K562 (cell line): Measurements from ENCODE around the gene TCFL5. TPM values are rescaled to one million over a fixed set of nuclear protein-coding genes. Genes with fewer than 3 reads are reported as not detected.

Source experiments
- ATAC-seq: fragments of 200-7000 bp; cut with Tn5 transposase; 3 replicates; pipeline ENCODE4 v1.9.1; 2020; ENCODE audit warnings: moderate library complexity
- BruUV-seq: library from RNA; stranded (reverse); fragments of 400-500 nt; replicated peaks from 2 replicates; lab custom pipeline; 2021; lab: Mats Ljungman, UMichigan
- CTCF ChIA-PET: fragments of 300-600 bp; formaldehyde crosslinking; extraction: SDS; loops from one replicate; lab custom pipeline; 2021; ENCODE audit warnings: low intra/inter-chr PET ratio; lab: Yijun Ruan, JAX
- POLR2A ChIA-PET: fragments of 300-600, 350-650 bp; sonication (Branson Sonifier 250); formaldehyde crosslinking; extraction: SDS; loops from one replicate; lab custom pipeline; 2021; ENCODE audit warnings: antibody characterized with exemption, inconsistent platforms; lab: Yijun Ruan, JAX
- DNase-seq, 4 experiments: peaks; one replicate each; pipeline versions ENCODE4 v3.0.0 to v3.0.0-alpha.2; 2011 to 2018; ENCODE audit warnings: low spot score in 3 of 4, mixed read lengths in 3 of 4; ENCODE audit errors: extremely low read depth in 1 of 4
- FAIRE-seq: peaks from 2 replicates; lab custom pipeline; 2011; peaks lifted over from hg19 to GRCh38; lab: Jason Lieb, UNC
- H2AFZ ChIP-seq: 2 replicates; pipeline ENCODE4 v1.6.0; 2011; ENCODE audit warnings: low read depth, low read length, control low read depth, inconsistent platforms
- H3K27ac ChIP-seq: fragments of 200-600 bp; 3 replicates; pipeline ENCODE4 v1.8.0; 2011; ENCODE audit warnings: low read depth, mild to moderate bottlenecking, control low read depth, inconsistent platforms, low read length, moderate library complexity, mixed read lengths; ENCODE audit errors: extremely low read depth
- H3K27me3 ChIP-seq, 2 experiments: fragments of 300-600 bp in 1 of 2; 2 replicates in 1 of 2; 3 replicates in 1 of 2; pipeline versions ENCODE4 v1.6.0 to v1.8.0; 2011; ENCODE audit warnings: inconsistent platforms in 2 of 2, low read length in 2 of 2, mild to moderate bottlenecking in 1 of 2, mixed read lengths in 1 of 2, moderate library complexity in 1 of 2; ENCODE audit not compliant: control insufficient read depth in 2 of 2, insufficient read depth in 2 of 2
- H3K36me3 ChIP-seq: fragments of 300-600 bp; 3 replicates; pipeline ENCODE4 v1.8.0; 2011; ENCODE audit warnings: mild to moderate bottlenecking, low read length, inconsistent platforms; ENCODE audit not compliant: control insufficient read depth, insufficient read depth
- H3K4me1 ChIP-seq, 2 experiments: fragments of 200-600 bp in 1 of 2; replicated peaks in 1 of 2; 2 replicates in 1 of 2; 3 replicates in 1 of 2; pipeline versions ENCODE4 v1.5.1 to v1.8.0; 2011; ENCODE audit warnings: inconsistent platforms in 2 of 2, low read length in 2 of 2, mild to moderate bottlenecking in 1 of 2, mixed read lengths in 1 of 2, moderate library complexity in 1 of 2; ENCODE audit not compliant: control insufficient read depth in 2 of 2, insufficient read depth in 2 of 2
- H3K4me2 ChIP-seq: 2 replicates; pipeline ENCODE4 v1.6.1; 2011; ENCODE audit warnings: low read length, control low read depth, inconsistent platforms, mixed read lengths; ENCODE audit not compliant: insufficient read depth
- H3K4me3 ChIP-seq: fragments of 200-600 bp; sonication (generic), shearing (Covaris generic); 2 replicates; pipeline ENCODE4 v1.5.1; 2016; ENCODE audit warnings: control low read depth, inconsistent platforms
- H3K79me2 ChIP-seq: fragments of 200-600 bp; 3 replicates; pipeline ENCODE4 v1.8.0; 2011; ENCODE audit warnings: low read length, inconsistent platforms; ENCODE audit not compliant: control insufficient read depth, insufficient read depth
- H3K9ac ChIP-seq, 2 experiments: 2 replicates each; pipeline versions ENCODE4 v1.6.0 to v1.6.1; 2011; ENCODE audit warnings: low read depth in 2 of 2, low read length in 2 of 2, control low read depth in 1 of 2, inconsistent platforms in 1 of 2, mild to moderate bottlenecking in 1 of 2, mixed read lengths in 1 of 2; ENCODE audit not compliant: insufficient read depth in 1 of 2
- H3K9me1 ChIP-seq: one replicate; pipeline ENCODE4 v1.6.0; 2011; ENCODE audit warnings: inconsistent platforms, mild to moderate bottlenecking, low read length, moderate library complexity; ENCODE audit not compliant: control insufficient read depth, insufficient read depth
- H3K9me3 ChIP-seq: replicated peaks from 2 replicates; pipeline ENCODE4 v1.5.1; 2011; ENCODE audit warnings: low read depth, low read length, inconsistent platforms; ENCODE audit not compliant: control insufficient read depth, insufficient read depth
- H4K20me1 ChIP-seq: replicated peaks from 2 replicates; pipeline ENCODE4 v1.6.1; 2011; ENCODE audit warnings: low read length, inconsistent platforms, mixed read lengths; ENCODE audit not compliant: control insufficient read depth, insufficient read depth
- ARID2 ChIP-seq: fragments of 450-650 bp; IDR thresholded peaks from 2 replicates; pipeline ENCODE4 v1.6.1; 2017; ENCODE audit warnings: antibody characterized with exemption, mild to moderate bottlenecking
- ASH1L ChIP-seq: fragments of 450-650 bp; IDR thresholded peaks from 2 replicates; pipeline ENCODE4 v1.6.1; 2018; ENCODE audit warnings: borderline replicate concordance, mild to moderate bottlenecking, low read depth; ENCODE audit not compliant: partially characterized antibody
- HNRNPL ChIP-seq: fragments of 200-400 bp; formaldehyde crosslinking; IDR thresholded peaks from 2 replicates; pipeline ENCODE4 v1.6.1; 2017; ENCODE audit warnings: low read depth, mild to moderate bottlenecking, low read length
- MTA1 ChIP-seq: fragments of 450-650 bp; IDR thresholded peaks from 2 replicates; pipeline ENCODE4 v1.6.1; 2017; ENCODE audit warnings: borderline replicate concordance
- NFIC ChIP-seq: fragments of 450-650 bp; IDR thresholded peaks from 2 replicates; pipeline ENCODE4 v1.6.1; 2017; ENCODE audit warnings: mild to moderate bottlenecking, inconsistent platforms
- POLR2G ChIP-seq: fragments of 200-400 bp; formaldehyde crosslinking; IDR thresholded peaks from 2 replicates; pipeline ENCODE4 v1.6.1; 2017; ENCODE audit warnings: low read depth, mild to moderate bottlenecking, antibody characterized with exemption, low read length, moderate library complexity
- RHOXF2B ChIP-seq: fragments of 250-450 bp; sonication (Bioruptor Pico); conservative IDR thresholded peaks from 2 replicates; pipeline ENCODE4 v1.5.1; 2021
- RNF219 ChIP-seq: fragments of 250-450 bp; sonication (Bioruptor Pico); IDR thresholded peaks from 2 replicates; pipeline ENCODE4 v1.5.0; 2022; ENCODE audit warnings: mild to moderate bottlenecking
- ZBTB7A ChIP-seq: IDR thresholded peaks from 2 replicates; pipeline ENCODE4 v1.6.1; 2011; ENCODE audit warnings: low read depth, mild to moderate bottlenecking, low read length, moderate library complexity, borderline replicate concordance; ENCODE audit not compliant: control insufficient read depth
- ZNF184 ChIP-seq: sonication (generic); formaldehyde crosslinking; IDR thresholded peaks from 2 replicates; pipeline ENCODE4 v1.5.0; 2020; ENCODE audit warnings: missing genetic modification reagents
- WGBS: fragments of 100-300 bp; shearing (Covaris generic); methylation state at CpG from one replicate; pipeline ENCODE4 v1.1.6; 2016; ENCODE audit warnings: low coverage, mixed read lengths; ENCODE audit not compliant: insufficient coverage; ENCODE audit errors: missing lambda C conversion rate; 5-methylcytosine and 5-hydroxymethylcytosine counted together
- in situ Hi-C: fragments of 300-500 bp; cut with MboI; formaldehyde crosslinking; loops from 4 replicates; pipeline ENCODE4 v1.15.0; 2018; ENCODE audit warnings: inconsistent platforms, mixed read lengths
- intact Hi-C: fragments of 100-400 bp; cut with micrococcal nuclease; formaldehyde crosslinking; loops from 2 replicates; pipeline ENCODE4 v1.14.2; 2022
- polyA plus RNA-seq, 8 experiments: library from polyadenylated mRNA; depleted of rRNA in 4 of 8; stranded (reverse) in 5 of 8; unstranded in 3 of 8; fragments of >200 nt; fragmentation: Nextera tagmentation in 2 of 8; fragmentation: Illumina TruSeq in 1 of 8; extraction: Ambion mirVana in 2 of 8; extraction: Trizol in 1 of 8; gene quantifications; 2 replicates each; pipeline versions ENCODE4 v1.2.1 to v1.2.3, GENCODE V29; 2011 to 2014; ENCODE audit warnings: inconsistent platforms in 1 of 8, missing spikeins in 1 of 8
- total RNA-seq, 7 experiments: library from RNA; depleted of rRNA in 6 of 7; stranded (reverse); fragments of >200 nt in 6 of 7; fragmentation: Illumina TruSeq in 2 of 7; extraction: Trizol in 2 of 7; gene quantifications; 2 replicates each; pipeline versions ENCODE4 v1.2.1 to v1.2.3, GENCODE V29; 2011 to 2021; ENCODE audit warnings: low replicate concordance in 1 of 7

The TCFL5 gene
- total and polyA plus RNA-seq, 9 of the 15 experiments (the other 6 are each of a cell fraction or from before 2014, with no cell fraction given), result 1.00 to 12.6 (median 9.1) TPM

- no peak for TF ChIP-seq NFIC
- TF ChIP-seq HNRNPL, result no peak
- no peak for TF ChIP-seq ARID2
- TF ChIP-seq RNF219 (CRISPR knock-in tag), result no peak
- no peak for TF ChIP-seq RHOXF2B (CRISPR knock-in tag)
- TF ChIP-seq ASH1L, result no peak
- TF ChIP-seq ZNF184, result no peak
- TF ChIP-seq ZBTB7A, result no peak
Measured at GRCh38 chr20:62888910-62889309, 27.3 kb upstream of the TCFL5 start (continued).

- DNase-seq, result no peak
- FAIRE-seq, result no peak
- WGBS, result 95% methylated on average over 16 of the region's 16 CpGs
- TF ChIP-seq MTA1 (no peak), POLR2G (peak; percentile 15; the same call in 1 of the 2 replicates)
- Histone ChIP-seq H3K9me3 (no peaks in the 10 kb centered on the region), H4K20me1 (no peaks in the 10 kb centered on the region), H3K36me3 (peaks cover 77% of the 10 kb centered on the region), H3K27ac (no peak overlapping the region), H3K4me1 (peaks cover 0 to 14% of the 10 kb centered on the region in 2 experiments; a peak in 2 of 5 replicates), H3K79me2 (no peaks in the 10 kb centered on the region), H3K4me2 (no peak overlapping the region), H3K4me3 (no peak overlapping the region), H3K9ac (no peak overlapping the region), H3K27me3 (no peaks in the 10 kb centered on the region), H2AFZ (no peak overlapping the region), H3K9me1 (peaks cover 4% of the 10 kb centered on the region)
- intact Hi-C loops (no loop called here), in situ Hi-C loops (no loop called here)
- ChIA-PET POLR2A (interaction anchor here (0.6 to 3.1 kb wide), 5 partner anchors 9 to 20 kb away, joined by 3 to 16 read pairs (median 3); no protein-coding TSS in a partner anchor), CTCF (no interaction called here)
- ATAC-seq, result no peak
- no TSS peak for BruUV-seq
Measured at GRCh38 chr20:62888406-62888805, 26.8 kb upstream of the TCFL5 start.
